Transverse colon (tissue), 4 donors: ENCODE data around the gene KTN1. TPM values are rescaled to one million over a fixed set of nuclear protein-coding genes. Genes with fewer than 3 reads are reported as not detected.

Experiments
- DNase-seq: peaks from one replicate; pipeline ENCODE4 v3.0.0-alpha.2; 2019
- H3K27ac ChIP-seq, 4 donors: fragments of 200-600 bp; sonication (generic); 2 replicates each; pipeline ENCODE4 v1.5.1; 2016 to 2018; ENCODE audit warnings: inconsistent platforms in 4 of 4
- H3K27me3 ChIP-seq: fragments of 200-600 bp; sonication (generic); 2 replicates; pipeline ENCODE4 v1.5.1; 2017; ENCODE audit warnings: inconsistent platforms
- H3K36me3 ChIP-seq, 4 donors: fragments of 200-600 bp; sonication (generic); 2 replicates each; pipeline ENCODE4 v1.5.1; 2017 to 2019; ENCODE audit warnings: inconsistent platforms in 4 of 4
- H3K4me1 ChIP-seq, 4 donors: fragments of 200-600 bp; sonication (generic); 2 replicates each; pipeline ENCODE4 v1.5.1; 2017 to 2020; ENCODE audit warnings: inconsistent platforms in 4 of 4
- H3K4me3 ChIP-seq, 4 donors: fragments of 200-600 bp; sonication (generic); 1 replicate in 1 of 4; 2 replicates in 3 of 4; pipeline versions ENCODE4 v1.5.1 to v1.6.1; 2017 to 2019; ENCODE audit warnings: inconsistent platforms in 4 of 4
- H3K9me3 ChIP-seq, 2 donors: fragments of 200-600 bp; sonication (generic); 2 replicates each; pipeline ENCODE4 v1.5.1; 2017 to 2019; ENCODE audit warnings: inconsistent platforms in 2 of 2
- CTCF ChIP-seq, 5 experiments: fragments of 200-600 bp in 3 of 5; fragments of 450-650 bp in 2 of 5; sonication (generic) in 3 of 5; IDR thresholded peaks; 1 replicate in 2 of 5; 2 replicates in 3 of 5; pipeline ENCODE4 v1.5.1; 2016 to 2017; ENCODE audit warnings: antibody characterized with exemption in 5 of 5, inconsistent platforms in 3 of 5, mild to moderate bottlenecking in 2 of 5, moderate library complexity in 1 of 5
- EP300 ChIP-seq: sonication (generic); formaldehyde crosslinking; IDR thresholded peaks from one replicate; pipeline ENCODE4 v1.6.1; 2017; ENCODE audit warnings: antibody characterized with exemption, low read depth
- POLR2A ChIP-seq: fragments of 450-650 bp; IDR thresholded peaks from one replicate; pipeline ENCODE4 v1.6.1; 2016; ENCODE audit warnings: antibody characterized with exemption, mild to moderate bottlenecking, moderate library complexity
- POLR2AphosphoS5 ChIP-seq, 3 donors: sonication (generic); formaldehyde crosslinking; IDR thresholded peaks; one replicate each; pipeline ENCODE4 v1.6.1; 2016; ENCODE audit warnings: antibody characterized with exemption in 3 of 3
- WGBS, 2 donors: methylation state at CpG; one replicate each; pipeline ENCODE4 v1.1.5; 2018; ENCODE audit warnings: low coverage in 1 of 2; 5-methylcytosine and 5-hydroxymethylcytosine counted together
- in situ Hi-C, 4 donors: fragments of 200-750 bp; cut with MboI; loops; one replicate each; pipeline versions ENCODE4 v1.15.0 to v1.15.1; 2017; ENCODE audit warnings: low sequenced_read_pairs in 3 of 4, low pct_ligation_motif_present in 1 of 4, low pct_unique_long_range_greater_than_20kb in 1 of 4
- intact Hi-C: fragments of 100-400 bp; cut with DNase I; formaldehyde crosslinking; loops from one replicate; pipeline ENCODE4 v1.15.1; 2023; ENCODE audit warnings: low total_unique reads
- total RNA-seq, 4 donors: library from RNA; depleted of rRNA; stranded (reverse); fragments of >200 nt; gene quantifications; one replicate each; pipeline ENCODE4 v1.1.0, GENCODE V29; 2016

Gene KTN1
- total RNA-seq, 4 donors from 2014 or later: 101 to 279 (median 129) TPM

- in situ Hi-C loops (loop anchor here in 3 of 4 donors (10.0 to 25.0 kb wide), 5 partner anchors 631 to 779 kb away; no protein-coding TSS in a partner anchor), intact Hi-C loops (loop anchor here (10.0 kb wide), 1 partner anchor 769 kb away; no protein-coding TSS in a partner anchor)
- Histone ChIP-seq H3K27me3 (no peaks in the 10 kb centered on the region), H3K4me3 (no peak overlapping the region), H3K9me3 (no peaks in the 10 kb centered on the region), H3K36me3 (no peaks in the 10 kb centered on the region), H3K27ac (no peak overlapping the region), H3K4me1 (peaks cover 0 to 10% (median 2%) of the 10 kb centered on the region in 4 donors)
- TF ChIP-seq POLR2A: no peak
- 59 to 73% methylated on average over 2 to 5 of the region's 5 CpGs for WGBS, 2 donors
- no peak for DNase-seq
Measured at GRCh38 chr14:55705651-55706364, 125.8 kb downstream of the KTN1 start.

GRCh38 chr14:55706365-55706684, 126.3 kb downstream of the KTN1 start:
- H3K4me3 ChIP-seq: no peak overlapping the region
- no peaks in the 10 kb centered on the region for H3K27me3 ChIP-seq
- H3K27ac ChIP-seq: no peak overlapping the region
- TF ChIP-seq EP300 (no peak), CTCF (IDR thresholded peaks at IDR 0.05) (no peak), POLR2AphosphoS5 (IDR thresholded peaks at IDR 0.05) (no peak), POLR2A (no peak)
- intact Hi-C loops: loop anchor here (10.0 kb wide), 1 partner anchor 768 kb away; no protein-coding TSS in a partner anchor
- in situ Hi-C loops: loop anchor here in 3 of 4 donors (10.0 to 25.0 kb wide), 5 partner anchors 631 to 778 kb away; no protein-coding TSS in a partner anchor
- H3K4me1 ChIP-seq: peaks cover 0 to 10% (median 2%) of the 10 kb centered on the region in 4 donors
- H3K9me3 ChIP-seq: no peaks in the 10 kb centered on the region
- no peak for DNase-seq
- H3K36me3 ChIP-seq: no peaks in the 10 kb centered on the region
- 58% methylated on average over 1 of the region's 1 CpG; no CpG with 5 or more reads in 1 of the 2 donors for WGBS, 2 donors

- WGBS, 2 donors: 58 to 63% methylated on average over 2 of the region's 2 CpGs
- Histone ChIP-seq H3K27me3 (no peaks in the 10 kb centered on the region), H3K36me3 (no peaks in the 10 kb centered on the region), H3K27ac (no peak overlapping the region), H3K4me3 (no peak overlapping the region), H3K4me1 (peaks cover 0 to 10% (median 2%) of the 10 kb centered on the region in 4 donors), H3K9me3 (no peaks in the 10 kb centered on the region)
- no peak for DNase-seq
- intact Hi-C loops: loop anchor here (10.0 kb wide), 1 partner anchor 768 kb away; no protein-coding TSS in a partner anchor
- in situ Hi-C loops: loop anchor here in 3 of 4 donors (10.0 to 25.0 kb wide), 5 partner anchors 630 to 778 kb away; no protein-coding TSS in a partner anchor
- TF ChIP-seq EP300 (no peak), CTCF (IDR thresholded peaks at IDR 0.05) (no peak), POLR2AphosphoS5 (IDR thresholded peaks at IDR 0.05) (no peak), POLR2A (no peak)
Measured at GRCh38 chr14:55706893-55707292, 126.9 kb downstream of the KTN1 start.

- 11 to 32% methylated on average over 3 to 6 of the region's 6 CpGs for whole genome bisulfite sequencing, 2 donors
- in situ Hi-C loops: loop anchor here in 3 of 4 donors (10.0 to 25.0 kb wide), 5 partner anchors 630 to 777 kb away; no protein-coding TSS in a partner anchor
- H3K4me3 ChIP-seq: no peak overlapping the region
- no peaks in the 10 kb centered on the region for H3K36me3 ChIP-seq
- H3K9me3 ChIP-seq: no peaks in the 10 kb centered on the region
- H3K4me1 ChIP-seq: peaks cover 0 to 10% (median 2%) of the 10 kb centered on the region in 4 donors
- H3K27ac ChIP-seq: no peak overlapping the region
- DNase-seq: no peak
- intact Hi-C loops: loop anchor here (10.0 kb wide), 1 partner anchor 767 kb away; no protein-coding TSS in a partner anchor
- no peaks in the 10 kb centered on the region for H3K27me3 ChIP-seq
- TF ChIP-seq EP300: no peak
- peak; percentile 55 to 77 (median 64) for TF ChIP-seq CTCF (IDR thresholded peaks at IDR 0.05)
- no peak for TF ChIP-seq POLR2AphosphoS5 (IDR thresholded peaks at IDR 0.05)
- no peak for TF ChIP-seq POLR2A
Measured at GRCh38 chr14:55707365-55707804, 127.4 kb downstream of the KTN1 start.
